Esophagus muscularis mucosa (tissue), 4 donors: ENCODE measurements around the gene LRTM2. TPM values are rescaled to one million over a fixed set of nuclear protein-coding genes. Genes with fewer than 3 reads are reported as not detected.
A peak's percentile ranks its signal among the peaks of the same experiment; 100 is the strongest.

Experiments used
- DNase-seq: peaks from one replicate; pipeline ENCODE4 v3.0.0-alpha.2; 2017; ENCODE audit errors: extremely low spot score
- H3K27ac ChIP-seq, 4 donors: fragments of 200-600 bp; sonication (generic); replicated peaks in 1 of 4; 1 replicate in 3 of 4; 2 replicates in 1 of 4; pipeline ENCODE4 v1.5.1; 2016 to 2019; ENCODE audit warnings: mild to moderate bottlenecking in 1 of 4
- H3K27me3 ChIP-seq, 4 donors: fragments of 200-600 bp; sonication (generic); one replicate each; pipeline versions ENCODE4 v1.5.1 to v1.6.0; 2016 to 2019
- H3K36me3 ChIP-seq, 4 donors: fragments of 200-600 bp; sonication (generic); one replicate each; pipeline ENCODE4 v1.5.1; 2016 to 2019
- H3K4me1 ChIP-seq, 4 donors: fragments of 200-600 bp; sonication (generic); one replicate each; pipeline ENCODE4 v1.5.1; 2016 to 2019
- H3K4me3 ChIP-seq, 4 donors: fragments of 200-600 bp; sonication (generic); 1 replicate in 2 of 4; 2 replicates in 2 of 4; pipeline ENCODE4 v1.5.1; 2016 to 2019; ENCODE audit warnings: mild to moderate bottlenecking in 4 of 4, moderate library complexity in 1 of 4
- H3K9me3 ChIP-seq, 4 donors: fragments of 200-600 bp; sonication (generic); 1 replicate in 3 of 4; 2 replicates in 1 of 4; pipeline ENCODE4 v1.5.1; 2016 to 2019
- CTCF ChIP-seq, 3 experiments: fragments of 200-600 bp in 2 of 3; fragments of 450-650 bp in 1 of 3; sonication (generic) in 2 of 3; IDR thresholded peaks; one replicate each; pipeline ENCODE4 v1.5.1; 2017 to 2019; ENCODE audit warnings: antibody characterized with exemption in 3 of 3, mild to moderate bottlenecking in 2 of 3, moderate library complexity in 1 of 3
- EP300 ChIP-seq: sonication (generic); formaldehyde crosslinking; IDR thresholded peaks from one replicate; pipeline ENCODE4 v1.6.1; 2017; ENCODE audit warnings: antibody characterized with exemption
- POLR2A ChIP-seq: fragments of 450-650 bp; IDR thresholded peaks from one replicate; pipeline ENCODE4 v1.6.1; 2017; ENCODE audit warnings: antibody characterized with exemption, moderate library complexity, mild to moderate bottlenecking, low read depth
- POLR2AphosphoS5 ChIP-seq, 2 donors: sonication (generic); formaldehyde crosslinking; IDR thresholded peaks; one replicate each; pipeline ENCODE4 v1.6.1; 2017; ENCODE audit warnings: antibody characterized with exemption in 2 of 2
- WGBS: methylation state at CpG from one replicate; pipeline ENCODE4 v1.1.5; 2018; 5-methylcytosine and 5-hydroxymethylcytosine counted together
- intact Hi-C: fragments of 100-400 bp; cut with DNase I; formaldehyde crosslinking; loops from one replicate; pipeline ENCODE4 v1.15.1; 2023
- total RNA-seq, 4 donors: library from RNA; depleted of rRNA; stranded (reverse); fragments of >200 nt; gene quantifications; one replicate each; pipeline versions ENCODE4 v1.1.0 to v1.2.1, GENCODE V29; 2016

LRTM2 gene
- total RNA-seq, 4 donors from 2014 or later, result 0.17 TPM; not detected in 3

GRCh38 chr12:1804545-1805332 lies 15.6 kb upstream of the LRTM2 start:
- TF ChIP-seq POLR2AphosphoS5 (IDR thresholded peaks at IDR 0.05) (peak; percentile 52 to 74), CTCF (IDR thresholded peaks at IDR 0.05) (no peak)
- Histone ChIP-seq H3K27me3 (no peaks in the 10 kb centered on the region), H3K36me3 (no peaks in the 10 kb centered on the region), H3K27ac (no peak overlapping the region), H3K9me3 (no peaks in the 10 kb centered on the region), H3K4me3 (no peak overlapping the region), H3K4me1 (peaks cover 0 to 17% (median 10%) of the 10 kb centered on the region in 4 donors)
- WGBS, result 71% methylated on average over 23 of the region's 25 CpGs
- DNase-seq, result peak; percentile 98
- intact Hi-C loops, result no loop called here

- Histone ChIP-seq H3K27ac (no peak overlapping the region), H3K27me3 (no peaks in the 10 kb centered on the region), H3K36me3 (no peaks in the 10 kb centered on the region), H3K4me1 (peaks cover 0 to 16% (median 9%) of the 10 kb centered on the region in 4 donors), H3K9me3 (no peaks in the 10 kb centered on the region), H3K4me3 (no peak overlapping the region)
- TF ChIP-seq POLR2A, result no peak
- no peak for TF ChIP-seq POLR2AphosphoS5 (IDR thresholded peaks at IDR 0.05)
- no peak for TF ChIP-seq EP300
- no peak for TF ChIP-seq CTCF (IDR thresholded peaks at IDR 0.05)
- intact Hi-C loops, result no loop called here
- WGBS, result 96% methylated on average over 9 of the region's 16 CpGs
- DNase-seq, result no peak
These were observed 14.8 kb upstream of the LRTM2 start for GRCh38 chr12:1805441-1806081.

- H3K9me3 ChIP-seq, result no peaks in the 10 kb centered on the region
- H3K4me3 ChIP-seq, result no peak overlapping the region
- peaks cover 0 to 16% (median 14%) of the 10 kb centered on the region in 4 donors for H3K4me1 ChIP-seq
- WGBS, result 64% methylated on average over 7 of the region's 7 CpGs
- intact Hi-C loops, result no loop called here
- no peak overlapping the region for H3K27ac ChIP-seq
- TF ChIP-seq EP300 (no peak), POLR2AphosphoS5 (IDR thresholded peaks at IDR 0.05) (no peak), POLR2A (no peak), CTCF (IDR thresholded peaks at IDR 0.05) (no peak)
- H3K36me3 ChIP-seq, result no peaks in the 10 kb centered on the region
- no peak for DNase-seq
- no peaks in the 10 kb centered on the region for H3K27me3 ChIP-seq
These were observed 13.9 kb upstream of the LRTM2 start for GRCh38 chr12:1806301-1807086.

- no peaks in the 10 kb centered on the region for H3K36me3 ChIP-seq
- intact Hi-C loops, result no loop called here
- H3K4me3 ChIP-seq, result no peak overlapping the region
- 90% methylated on average over 13 of the region's 15 CpGs for WGBS
- no peak overlapping the region for H3K27ac ChIP-seq
- TF ChIP-seq EP300 (no peak), POLR2A (no peak), POLR2AphosphoS5 (IDR thresholded peaks at IDR 0.05) (no peak), CTCF (IDR thresholded peaks at IDR 0.05) (no peak)
- H3K4me1 ChIP-seq, result peaks cover 0 to 19% (median 17%) of the 10 kb centered on the region in 4 donors
- no peaks in the 10 kb centered on the region for H3K9me3 ChIP-seq
- DNase-seq, result no peak
- H3K27me3 ChIP-seq, result no peaks in the 10 kb centered on the region
These were observed 13.1 kb upstream of the LRTM2 start for GRCh38 chr12:1807087-1807860.
